Ovary (tissue), 9 donors: ENCODE data around the gene IL17RA. TPM values are rescaled to one million over a fixed set of nuclear protein-coding genes. Genes with fewer than 3 reads are reported as not detected.

Source experiments
- DNase-seq, 5 donors: peaks; one replicate each; pipeline ENCODE4 v3.0.0-alpha.2; 2019 to 2020
- H3K27ac ChIP-seq, 2 donors: fragments of 200-600 bp; one replicate each; pipeline versions ENCODE4 v1.5.1 to v1.8.0; 2019 to 2022
- H3K27me3 ChIP-seq: fragments of 200-600 bp; one replicate; pipeline ENCODE4 v1.8.0; 2022
- H3K36me3 ChIP-seq: fragments of 200-600 bp; sonication (generic); one replicate; pipeline ENCODE4 v1.5.1; 2019
- H3K4me1 ChIP-seq: one replicate; pipeline ENCODE4 v1.8.1; 2013; ENCODE audit warnings: mild to moderate bottlenecking, moderate library complexity; ENCODE audit not compliant: insufficient read depth
- H3K4me3 ChIP-seq: fragments of 200-600 bp; sonication (generic); one replicate; pipeline ENCODE4 v1.5.1; 2017
- H3K9me3 ChIP-seq, 2 donors: fragments of 200-600 bp in 1 of 2; sonication (generic) in 1 of 2; one replicate each; pipeline versions ENCODE4 v1.5.1 to v1.8.1; 2013 to 2019; ENCODE audit warnings: mild to moderate bottlenecking in 1 of 2, moderate library complexity in 1 of 2
- EP300 ChIP-seq: sonication (generic); formaldehyde crosslinking; IDR thresholded peaks from one replicate; pipeline ENCODE4 v1.6.1; 2017; ENCODE audit warnings: antibody characterized with exemption
- POLR2A ChIP-seq: fragments of 450-650 bp; IDR thresholded peaks from one replicate; pipeline ENCODE4 v1.6.1; 2017; ENCODE audit warnings: antibody characterized with exemption, mild to moderate bottlenecking, moderate library complexity
- WGBS, 3 donors: extraction: QIAGEN DNeasy Blood & Tissue Kit in 1 of 3; methylation state at CpG; one replicate each; pipeline versions ENCODE4 v1.1.5 to v1.1.7; 2013 to 2017; 5-methylcytosine and 5-hydroxymethylcytosine counted together
- intact Hi-C, 4 donors: fragments of 100-400 bp; cut with DNase I; formaldehyde crosslinking; loops; one replicate each; pipeline versions ENCODE4 v1.11.0 to v1.15.1; 2022 to 2023
- polyA plus RNA-seq, 2 donors: library from polyadenylated mRNA; stranded (reverse); fragments of 200-250 nt in 1 of 2; fragments of 350-450 nt in 1 of 2; fragmentation: Illumina TruSeq in 1 of 2; extraction: RNeasy Lipid Tissue Mini Kit (QIAGEN cat#74804) in 1 of 2; gene quantifications; one replicate each; pipeline ENCODE4 v1.2.3, GENCODE V29; 2013 to 2014
- total RNA-seq, 7 donors: library from RNA; depleted of rRNA in 2 of 7; stranded (reverse); fragments of >200 nt in 2 of 7; fragmentation: NEBNext Ultra II Directional in 3 of 7; extraction: Animal tissue kit (Norgen Biotek cat#: 25700) in 3 of 7; gene quantifications; one replicate each; pipeline versions ENCODE4 v1.1.0 to v1.2.4, GENCODE V29; 2016 to 2023
- TF ChIP-seq, protein P1 (sequence below), 3 donors: fragments of 450-650 bp in 2 of 3; fragments of 200-600 bp in 1 of 3; IDR thresholded peaks; one replicate each; pipeline versions ENCODE4 v1.5.1 to v1.8.0; 2016 to 2022; ENCODE audit warnings: antibody characterized with exemption in 3 of 3, mild to moderate bottlenecking in 1 of 3
- donor health status: DM: no; HTN: no; CAD: no; lungs with moderate emphysema.
- donor health status: DM: no; HTN: no; CAD: no.
- donor health status: Bipolar disorder and iron deficiency.
- donor health status: DM: yes; HTN: yes; CAD: no.
- donor health status: DM: no; HTN: no; CAD: no.
- donor health status: DM: yes; HTN: yes; CAD: no.

The IL17RA gene
- total and polyA plus RNA-seq, 9 donors, result 6.4 to 18.1 (median 13.1) TPM

DNA sequence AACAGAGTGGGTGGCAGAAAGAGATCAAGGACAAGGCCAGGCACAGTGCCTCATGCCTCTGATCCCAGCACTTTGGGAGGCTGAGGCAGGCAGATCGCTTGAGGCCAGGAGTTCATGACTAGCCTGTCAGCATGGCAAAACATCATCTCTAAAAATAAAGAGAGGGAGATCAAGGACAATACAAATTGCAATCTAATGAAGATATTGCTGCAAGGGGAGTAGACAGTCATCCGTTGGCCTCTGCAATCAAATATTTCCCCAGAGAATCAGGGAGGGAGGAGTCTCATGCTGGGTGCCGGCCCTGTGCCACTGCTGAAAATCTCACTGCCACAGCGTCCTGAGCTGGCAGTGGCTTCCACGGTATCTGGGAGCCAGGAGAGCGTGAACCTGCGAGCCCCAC is 19.4 kb upstream of the IL17RA start:
- Histone ChIP-seq H3K36me3 (no peaks in the 10 kb centered on the region), H3K9me3 (no peaks in the 10 kb centered on the region), H3K4me3 (no peak overlapping the region), H3K4me1 (peaks cover 4% of the 10 kb centered on the region), H3K27me3 (no peaks in the 10 kb centered on the region), H3K27ac (no peak overlapping the region)
- no peak for TF ChIP-seq EP300
- no peak for TF ChIP-seq POLR2A
- TF ChIP-seq, protein P1, sequence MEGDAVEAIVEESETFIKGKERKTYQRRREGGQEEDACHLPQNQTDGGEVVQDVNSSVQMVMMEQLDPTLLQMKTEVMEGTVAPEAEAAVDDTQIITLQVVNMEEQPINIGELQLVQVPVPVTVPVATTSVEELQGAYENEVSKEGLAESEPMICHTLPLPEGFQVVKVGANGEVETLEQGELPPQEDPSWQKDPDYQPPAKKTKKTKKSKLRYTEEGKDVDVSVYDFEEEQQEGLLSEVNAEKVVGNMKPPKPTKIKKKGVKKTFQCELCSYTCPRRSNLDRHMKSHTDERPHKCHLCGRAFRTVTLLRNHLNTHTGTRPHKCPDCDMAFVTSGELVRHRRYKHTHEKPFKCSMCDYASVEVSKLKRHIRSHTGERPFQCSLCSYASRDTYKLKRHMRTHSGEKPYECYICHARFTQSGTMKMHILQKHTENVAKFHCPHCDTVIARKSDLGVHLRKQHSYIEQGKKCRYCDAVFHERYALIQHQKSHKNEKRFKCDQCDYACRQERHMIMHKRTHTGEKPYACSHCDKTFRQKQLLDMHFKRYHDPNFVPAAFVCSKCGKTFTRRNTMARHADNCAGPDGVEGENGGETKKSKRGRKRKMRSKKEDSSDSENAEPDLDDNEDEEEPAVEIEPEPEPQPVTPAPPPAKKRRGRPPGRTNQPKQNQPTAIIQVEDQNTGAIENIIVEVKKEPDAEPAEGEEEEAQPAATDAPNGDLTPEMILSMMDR (IDR thresholded peaks at IDR 0.05), result no peak
- 44 to 58% (median 55%) methylated on average over 7 of the region's 7 CpGs for WGBS, 3 donors
- intact Hi-C loops, result no loop called here
- DNase-seq, result no peak

DNA sequence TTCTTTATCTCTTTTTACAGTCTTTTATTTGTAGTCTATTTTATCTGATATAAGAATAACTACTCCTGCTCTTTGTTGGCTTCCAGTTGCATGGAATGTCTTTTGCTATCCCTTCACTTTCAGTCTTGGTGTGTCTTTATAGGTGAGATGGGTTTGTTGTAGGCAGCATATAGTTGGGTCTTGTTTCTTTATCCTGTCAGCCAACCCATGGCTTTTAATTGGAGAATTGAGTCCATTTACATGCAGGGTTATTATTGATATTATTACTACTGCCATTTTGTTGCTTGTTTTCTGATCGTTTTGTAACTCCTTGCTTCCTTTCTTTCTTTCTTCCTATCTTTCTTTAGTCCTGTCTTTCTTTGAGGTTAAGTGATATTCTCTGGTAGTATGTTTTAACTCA is 11.9 kb upstream of the IL17RA start:
- Histone ChIP-seq H3K9me3 (no peaks in the 10 kb centered on the region), H3K4me1 (no peaks in the 10 kb centered on the region), H3K4me3 (no peak overlapping the region), H3K27ac (no peak overlapping the region), H3K36me3 (no peaks in the 10 kb centered on the region), H3K27me3 (no peaks in the 10 kb centered on the region)
- WGBS, 3 donors, result 73 to 82% (median 81%) methylated on average over 1 of the region's 1 CpG
- TF ChIP-seq, protein P1 (IDR thresholded peaks at IDR 0.05), result no peak
- TF ChIP-seq POLR2A (no peak), EP300 (no peak)
- no peak for DNase-seq
- intact Hi-C loops, result no loop called here

DNA sequence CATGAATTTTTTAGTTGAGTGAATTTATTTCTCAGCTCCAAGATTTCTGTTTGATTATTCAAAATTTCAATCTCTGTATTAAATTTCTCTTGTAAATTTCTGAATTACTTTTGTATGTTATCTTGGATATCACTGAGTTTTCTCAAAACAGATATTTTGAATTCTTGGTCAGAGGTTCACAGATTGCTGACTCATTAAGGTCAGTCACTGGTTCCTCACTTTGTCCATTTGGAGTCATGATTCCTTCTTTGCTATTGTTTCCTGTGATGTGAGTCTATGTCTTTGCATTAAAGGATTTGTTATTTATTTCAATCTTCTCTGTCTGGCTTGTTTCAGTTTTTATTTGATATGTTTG is 10.2 kb upstream of the IL17RA start:
- Histone ChIP-seq H3K27ac (no peak overlapping the region), H3K4me3 (no peak overlapping the region), H3K27me3 (no peaks in the 10 kb centered on the region), H3K9me3 (no peaks in the 10 kb centered on the region), H3K36me3 (no peaks in the 10 kb centered on the region), H3K4me1 (no peaks in the 10 kb centered on the region)
- intact Hi-C loops, result no loop called here
- DNase-seq, result no peak
- TF ChIP-seq, protein P1 (IDR thresholded peaks at IDR 0.05), result no peak
- no peak for TF ChIP-seq EP300
- TF ChIP-seq POLR2A, result no peak

GRCh38 chr22:17077255-17077654 is 7.5 kb upstream of the IL17RA start:
- no peaks in the 10 kb centered on the region for H3K9me3 ChIP-seq
- TF ChIP-seq POLR2A (no peak), EP300 (no peak)
- TF ChIP-seq, protein P1 (IDR thresholded peaks at IDR 0.05), result no peak
- no peaks in the 10 kb centered on the region for H3K36me3 ChIP-seq
- DNase-seq, result no peak
- no peaks in the 10 kb centered on the region for H3K27me3 ChIP-seq
- no peak overlapping the region for H3K27ac ChIP-seq
- H3K4me3 ChIP-seq, result no peak overlapping the region
- intact Hi-C loops, result no loop called here
- no peaks in the 10 kb centered on the region for H3K4me1 ChIP-seq

GRCh38 chr22:17079572-17079971 is 5.2 kb upstream of the IL17RA start:
- TF ChIP-seq, protein P1 (IDR thresholded peaks at IDR 0.05), result no peak
- TF ChIP-seq POLR2A (no peak), EP300 (no peak)
- Histone ChIP-seq H3K4me1 (no peaks in the 10 kb centered on the region), H3K9me3 (no peaks in the 10 kb centered on the region), H3K36me3 (no peaks in the 10 kb centered on the region), H3K4me3 (no peak overlapping the region), H3K27ac (no peak overlapping the region), H3K27me3 (no peaks in the 10 kb centered on the region)
- 80 to 83% (median 82%) methylated on average over 4 of the region's 4 CpGs for WGBS, 3 donors
- intact Hi-C loops, result no loop called here
- DNase-seq, result no peak
